HepG2 (cell line): ENCODE measurements around the gene POC1B. TPM values are rescaled to one million over a fixed set of nuclear protein-coding genes. Genes with fewer than 3 reads are reported as not detected.

ENCODE experiments used
- ARID2 ChIP-seq: sonication (generic); formaldehyde crosslinking; IDR thresholded peaks from 2 replicates; pipeline ENCODE4 v1.8.1; 2022; ENCODE audit warnings: mild to moderate bottlenecking, missing genetic modification reagents, borderline replicate concordance
- CCDC6 ChIP-seq: sonication (generic); formaldehyde crosslinking; IDR thresholded peaks from 2 replicates; pipeline ENCODE4 v1.8.1; 2022; ENCODE audit warnings: mild to moderate bottlenecking, missing genetic modification reagents, moderate library complexity
- JARID2 ChIP-seq: sonication (generic); formaldehyde crosslinking; IDR thresholded peaks from 2 replicates; pipeline ENCODE4 v1.8.1; 2023; ENCODE audit warnings: missing genetic modification reagents, inconsistent platforms; ENCODE audit not compliant: insufficient replicate concordance
- MXD3 ChIP-seq: IDR thresholded peaks from 2 replicates; pipeline ENCODE4 v1.6.1; 2016; ENCODE audit warnings: mild to moderate bottlenecking, missing biosample characterization, missing genetic modification reagents
- NPAS2 ChIP-seq: sonication (generic); formaldehyde crosslinking; IDR thresholded peaks from 2 replicates; pipeline ENCODE4 v1.8.0; 2022; ENCODE audit warnings: mild to moderate bottlenecking, missing genetic modification reagents, borderline replicate concordance
- RERE ChIP-seq: IDR thresholded peaks from 2 replicates; pipeline ENCODE4 v1.6.1; 2016; ENCODE audit warnings: low read depth, missing genetic modification reagents, missing compliant biosample characterization
- RNF2 ChIP-seq: fragments of 450-650 bp; conservative IDR thresholded peaks from 2 replicates; pipeline ENCODE4 v1.6.1; 2016; ENCODE audit warnings: low read depth
- SAP130 ChIP-seq: IDR thresholded peaks from 2 replicates; pipeline ENCODE4 v1.6.1; 2016; ENCODE audit warnings: low read depth
- TCF7 ChIP-seq: sonication (generic); IDR thresholded peaks from 2 replicates; pipeline ENCODE4 v1.6.1; 2016; ENCODE audit warnings: antibody characterized with exemption, low read depth
- ZBTB8A ChIP-seq: sonication (generic); formaldehyde crosslinking; IDR thresholded peaks from 2 replicates; pipeline ENCODE4 v1.4.0; 2020; ENCODE audit warnings: mild to moderate bottlenecking, low read depth, missing genetic modification reagents, borderline replicate concordance
- ZFP62 ChIP-seq: sonication (generic); formaldehyde crosslinking; IDR thresholded peaks from 2 replicates; pipeline ENCODE4 v1.4.0; 2020; ENCODE audit warnings: missing genetic modification reagents
- ZNF234 ChIP-seq: sonication (generic); formaldehyde crosslinking; conservative IDR thresholded peaks from 2 replicates; pipeline ENCODE4 v1.5.1; 2020; ENCODE audit warnings: mild to moderate bottlenecking, missing genetic modification reagents
- ZNF335 ChIP-seq: sonication (generic); formaldehyde crosslinking; IDR thresholded peaks from 2 replicates; pipeline ENCODE4 v1.4.0; 2020; ENCODE audit warnings: missing genetic modification reagents
- ZNF674 ChIP-seq: sonication (generic); formaldehyde crosslinking; IDR thresholded peaks from 2 replicates; pipeline ENCODE4 v1.5.0; 2020; ENCODE audit warnings: low read depth, mild to moderate bottlenecking, missing genetic modification reagents
- ZNF709 ChIP-seq: sonication (generic); formaldehyde crosslinking; IDR thresholded peaks from 2 replicates; pipeline ENCODE4 v1.5.0; 2020; ENCODE audit warnings: mild to moderate bottlenecking, missing genetic modification reagents
- ZNF724P ChIP-seq: sonication (generic); formaldehyde crosslinking; IDR thresholded peaks from 2 replicates; pipeline ENCODE4 v1.8.0; 2022; ENCODE audit warnings: missing genetic modification reagents, borderline replicate concordance
- ZNF781 ChIP-seq: sonication (generic); formaldehyde crosslinking; IDR thresholded peaks from 2 replicates; pipeline ENCODE4 v1.5.1; 2020; ENCODE audit warnings: borderline replicate concordance, mild to moderate bottlenecking, missing genetic modification reagents; ENCODE audit errors: not compliant biosample characterization
- polyA plus RNA-seq, 8 experiments: library from polyadenylated mRNA; depleted of rRNA in 3 of 8; stranded (reverse) in 7 of 8; unstranded in 1 of 8; fragments of >200 nt; fragmentation: Illumina TruSeq in 4 of 8; extraction: Trizol in 4 of 8; gene quantifications; 2 replicates each; pipeline versions ENCODE4 v1.2.1 to v1.2.3, GENCODE V29; 2011 to 2016; ENCODE audit warnings: low read depth in 4 of 8, missing spikeins in 1 of 8, mixed read lengths in 1 of 8; ENCODE audit not compliant: insufficient read depth in 1 of 8
- total RNA-seq, 5 experiments: library from RNA; depleted of rRNA; stranded (reverse); fragments of >200 nt; fragmentation: Illumina TruSeq; extraction: Trizol; gene quantifications; 2 replicates each; pipeline ENCODE4 v1.2.3, GENCODE V29; 2016; ENCODE audit warnings: low read depth in 1 of 5
- TF ChIP-seq, protein P1 (sequence below): fragments of 450-650 bp; IDR thresholded peaks from 2 replicates; pipeline ENCODE4 v1.6.1; 2016
- TF ChIP-seq, protein P2 (sequence below): sonication (generic); formaldehyde crosslinking; IDR thresholded peaks from 2 replicates; pipeline ENCODE4 v1.4.0; 2020; ENCODE audit warnings: missing genetic modification reagents

Gene POC1B
- total and polyA plus RNA-seq, 2 of the 13 experiments (the other 11 are each of a cell fraction or from before 2014, with no cell fraction given): 9.3 to 11.0 TPM

- TF ChIP-seq RERE (CRISPR knock-in tag) (no peak), ZNF335 (no peak), SAP130 (CRISPR knock-in tag) (peak; percentile 94), MXD3 (0 out of 2 replicates have a peak, but pooled peaks have one; percentile 61), ZNF709 (no peak), NPAS2 (no peak), ZNF674 (CRISPR knock-in tag) (no peak), ARID2 (CRISPR knock-in tag) (peak; percentile 81), CCDC6 (CRISPR knock-in tag) (peak; percentile 64; the same call in 1 of the 2 replicates), ZNF234 (CRISPR knock-in tag) (no peak; the same call in 1 of the 2 replicates), RNF2 (peak; percentile 65; the same call in 1 of the 2 replicates), JARID2 (CRISPR knock-in tag) (no peak), ZNF781 (CRISPR knock-in tag) (no peak), ZBTB8A (CRISPR knock-in tag) (no peak), ZFP62 (CRISPR knock-in tag) (no peak), TCF7 (no peak), ZNF724P (CRISPR knock-in tag) (no peak)
- TF ChIP-seq, protein P1, sequence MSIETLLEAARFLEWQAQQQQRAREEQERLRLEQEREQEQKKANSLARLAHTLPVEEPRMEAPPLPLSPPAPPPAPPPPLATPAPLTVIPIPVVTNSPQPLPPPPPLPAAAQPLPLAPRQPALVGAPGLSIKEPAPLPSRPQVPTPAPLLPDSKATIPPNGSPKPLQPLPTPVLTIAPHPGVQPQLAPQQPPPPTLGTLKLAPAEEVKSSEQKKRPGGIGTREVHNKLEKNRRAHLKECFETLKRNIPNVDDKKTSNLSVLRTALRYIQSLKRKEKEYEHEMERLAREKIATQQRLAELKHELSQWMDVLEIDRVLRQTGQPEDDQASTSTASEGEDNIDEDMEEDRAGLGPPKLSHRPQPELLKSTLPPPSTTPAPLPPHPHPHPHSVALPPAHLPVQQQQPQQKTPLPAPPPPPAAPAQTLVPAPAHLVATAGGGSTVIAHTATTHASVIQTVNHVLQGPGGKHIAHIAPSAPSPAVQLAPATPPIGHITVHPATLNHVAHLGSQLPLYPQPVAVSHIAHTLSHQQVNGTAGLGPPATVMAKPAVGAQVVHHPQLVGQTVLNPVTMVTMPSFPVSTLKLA: no peak
- TF ChIP-seq, protein P2, sequence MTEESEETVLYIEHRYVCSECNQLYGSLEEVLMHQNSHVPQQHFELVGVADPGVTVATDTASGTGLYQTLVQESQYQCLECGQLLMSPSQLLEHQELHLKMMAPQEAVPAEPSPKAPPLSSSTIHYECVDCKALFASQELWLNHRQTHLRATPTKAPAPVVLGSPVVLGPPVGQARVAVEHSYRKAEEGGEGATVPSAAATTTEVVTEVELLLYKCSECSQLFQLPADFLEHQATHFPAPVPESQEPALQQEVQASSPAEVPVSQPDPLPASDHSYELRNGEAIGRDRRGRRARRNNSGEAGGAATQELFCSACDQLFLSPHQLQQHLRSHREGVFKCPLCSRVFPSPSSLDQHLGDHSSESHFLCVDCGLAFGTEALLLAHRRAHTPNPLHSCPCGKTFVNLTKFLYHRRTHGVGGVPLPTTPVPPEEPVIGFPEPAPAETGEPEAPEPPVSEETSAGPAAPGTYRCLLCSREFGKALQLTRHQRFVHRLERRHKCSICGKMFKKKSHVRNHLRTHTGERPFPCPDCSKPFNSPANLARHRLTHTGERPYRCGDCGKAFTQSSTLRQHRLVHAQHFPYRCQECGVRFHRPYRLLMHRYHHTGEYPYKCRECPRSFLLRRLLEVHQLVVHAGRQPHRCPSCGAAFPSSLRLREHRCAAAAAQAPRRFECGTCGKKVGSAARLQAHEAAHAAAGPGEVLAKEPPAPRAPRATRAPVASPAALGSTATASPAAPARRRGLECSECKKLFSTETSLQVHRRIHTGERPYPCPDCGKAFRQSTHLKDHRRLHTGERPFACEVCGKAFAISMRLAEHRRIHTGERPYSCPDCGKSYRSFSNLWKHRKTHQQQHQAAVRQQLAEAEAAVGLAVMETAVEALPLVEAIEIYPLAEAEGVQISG (CRISPR knock-in tag): peak; percentile 95
Observed at GRCh38 chr12:89525824-89526770, at the start of gene POC1B (continued).
